HEK293T (cell line): ENCODE measurements around the gene AFAP1L2.

ENCODE experiments used
- ARNT ChIP-seq: fragments of 450-650 bp; IDR thresholded peaks from 2 replicates; pipeline ENCODE4 v1.6.1; 2017; ENCODE audit warnings: mild to moderate bottlenecking
- FOXA1 ChIP-seq: fragments of 450-650 bp; IDR thresholded peaks from 2 replicates; pipeline ENCODE4 v1.6.1; 2016; ENCODE audit warnings: mild to moderate bottlenecking
- L3MBTL2 ChIP-seq: fragments of 450-650 bp; conservative IDR thresholded peaks from 2 replicates; pipeline ENCODE4 v1.6.1; 2016; ENCODE audit warnings: mild to moderate bottlenecking
- LEF1 ChIP-seq: fragments of 450-650 bp; IDR thresholded peaks from 2 replicates; pipeline ENCODE4 v1.6.1; 2017; ENCODE audit warnings: mild to moderate bottlenecking, borderline replicate concordance
- SP1 ChIP-seq: fragments of 450-650 bp; IDR thresholded peaks from 2 replicates; pipeline ENCODE4 v1.6.1; 2017
- SUZ12 ChIP-seq: fragments of 450-650 bp; IDR thresholded peaks from 2 replicates; pipeline ENCODE4 v1.6.1; 2016; ENCODE audit warnings: mild to moderate bottlenecking

DNA sequence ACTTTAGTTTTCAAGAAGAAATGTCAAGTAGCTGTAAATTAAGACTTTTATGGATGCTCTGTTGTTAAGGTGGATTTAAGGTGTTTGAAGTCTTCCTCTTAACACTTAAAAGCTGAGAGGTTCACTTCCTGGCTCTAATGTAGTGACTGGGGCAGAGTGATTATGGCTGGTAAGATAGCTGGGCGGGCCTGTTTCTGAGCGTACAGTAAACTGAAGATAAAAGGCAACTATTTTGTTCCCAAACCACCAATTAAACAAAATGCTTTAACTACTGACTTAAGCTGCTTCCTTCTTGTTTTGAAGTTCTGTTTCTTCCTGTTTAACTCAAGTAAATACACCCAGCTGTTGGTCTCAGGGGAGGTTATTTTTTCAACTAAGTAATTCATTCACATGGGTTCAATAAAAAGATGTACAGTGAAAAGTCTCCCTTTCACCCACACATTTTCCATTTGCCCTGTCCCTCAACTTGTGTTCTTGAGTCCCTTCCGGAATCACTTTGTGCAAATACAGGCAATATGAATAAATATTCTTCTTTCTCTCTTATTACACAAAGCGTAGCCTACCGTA, 145.9 kb downstream of the AFAP1L2 start:
- TF ChIP-seq ARNT (no peak), LEF1 (no peak), SUZ12 (no peak), L3MBTL2 (no peak), SP1 (no peak), FOXA1 (no peak)
